Measurements from ENCODE around the gene SLC6A1.

SLC6A1 gene

GRCh38 chr3:10970306-10970960 is 22.1 kb upstream of the SLC6A1 start:
- no peak for TF ChIP-seq CTCF (IDR thresholded peaks at IDR 0.05; ENCODE audit: low read depth, low read length)
- no peak overlapping the region for H3K4me3 ChIP-seq (ENCODE audit: low read depth, low read length)

GRCh38 chr3:10972072-10972782 is 20.3 kb upstream of the SLC6A1 start:
- TF ChIP-seq CTCF (IDR thresholded peaks at IDR 0.05; ENCODE audit: low read depth, low read length) = no peak

GRCh38 chr3:10973046-10973595 is 19.4 kb upstream of the SLC6A1 start:
- no peak for TF ChIP-seq CTCF (IDR thresholded peaks at IDR 0.05; ENCODE audit: low read depth, low read length)
- H3K4me3 ChIP-seq (ENCODE audit: low read depth, low read length) = no peak overlapping the region

More at GRCh38 chr3:10972072-10972782, 20.3 kb upstream of the SLC6A1 start:
- H3K4me3 ChIP-seq (ENCODE audit: low read depth, low read length) = no peak overlapping the region

GRCh38 chr3:10974131-10974530 is 18.4 kb upstream of the SLC6A1 start:
- no peak for TF ChIP-seq CTCF (IDR thresholded peaks at IDR 0.05; ENCODE audit: low read depth, low read length)
- no peak overlapping the region for H3K4me3 ChIP-seq (ENCODE audit: low read depth, low read length)

- no peak overlapping the region for H3K4me3 ChIP-seq (ENCODE audit: low read depth, low read length)
- TF ChIP-seq CTCF (IDR thresholded peaks at IDR 0.05; ENCODE audit: low read depth, low read length) = no peak
These were observed 17.7 kb upstream of the SLC6A1 start for GRCh38 chr3:10974746-10975375.

GRCh38 chr3:10975695-10976234 is 16.8 kb upstream of the SLC6A1 start:
- H3K4me3 ChIP-seq (ENCODE audit: low read depth, low read length) = no peak overlapping the region
- TF ChIP-seq CTCF (IDR thresholded peaks at IDR 0.05; ENCODE audit: low read depth, low read length) = no peak
